Peyer's patch (tissue), 4 donors: ENCODE data around the gene SIK2.

Experiments used
- POLR2A ChIP-seq, 2 donors: fragments of 450-650 bp; IDR thresholded peaks; one replicate each; pipeline ENCODE4 v1.5.1; 2017; ENCODE audit warnings: antibody characterized with exemption in 2 of 2, mild to moderate bottlenecking in 2 of 2, moderate library complexity in 2 of 2
- TF ChIP-seq, protein P1 (sequence below), 6 experiments: fragments of 450-650 bp in 4 of 6; fragments of 200-600 bp in 2 of 6; sonication (generic) in 1 of 6; IDR thresholded peaks; one replicate each; pipeline ENCODE4 v1.5.1; 2017 to 2019; ENCODE audit warnings: antibody characterized with exemption in 6 of 6, mild to moderate bottlenecking in 3 of 6, moderate library complexity in 1 of 6

DNA sequence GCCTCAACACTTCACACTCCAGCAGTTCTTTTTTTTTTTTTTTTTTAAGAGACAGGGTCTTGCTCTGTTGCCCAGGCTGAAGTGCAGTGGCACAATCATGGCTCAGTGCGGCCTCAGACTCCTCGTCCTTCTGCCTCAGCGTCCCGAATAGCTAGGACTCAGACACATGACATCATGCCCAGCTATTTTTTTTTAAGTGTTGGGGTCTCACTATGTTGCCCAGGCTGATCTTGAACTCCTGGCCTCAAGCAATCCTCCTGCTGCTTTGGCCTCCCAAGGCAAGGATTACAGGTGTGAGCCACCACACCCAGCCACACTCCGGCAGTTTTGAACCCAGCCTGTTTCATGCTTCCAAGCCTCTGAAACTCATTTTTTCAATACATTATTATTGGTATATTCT is 160.3 kb downstream of the SIK2 start:
- TF ChIP-seq, protein P1, sequence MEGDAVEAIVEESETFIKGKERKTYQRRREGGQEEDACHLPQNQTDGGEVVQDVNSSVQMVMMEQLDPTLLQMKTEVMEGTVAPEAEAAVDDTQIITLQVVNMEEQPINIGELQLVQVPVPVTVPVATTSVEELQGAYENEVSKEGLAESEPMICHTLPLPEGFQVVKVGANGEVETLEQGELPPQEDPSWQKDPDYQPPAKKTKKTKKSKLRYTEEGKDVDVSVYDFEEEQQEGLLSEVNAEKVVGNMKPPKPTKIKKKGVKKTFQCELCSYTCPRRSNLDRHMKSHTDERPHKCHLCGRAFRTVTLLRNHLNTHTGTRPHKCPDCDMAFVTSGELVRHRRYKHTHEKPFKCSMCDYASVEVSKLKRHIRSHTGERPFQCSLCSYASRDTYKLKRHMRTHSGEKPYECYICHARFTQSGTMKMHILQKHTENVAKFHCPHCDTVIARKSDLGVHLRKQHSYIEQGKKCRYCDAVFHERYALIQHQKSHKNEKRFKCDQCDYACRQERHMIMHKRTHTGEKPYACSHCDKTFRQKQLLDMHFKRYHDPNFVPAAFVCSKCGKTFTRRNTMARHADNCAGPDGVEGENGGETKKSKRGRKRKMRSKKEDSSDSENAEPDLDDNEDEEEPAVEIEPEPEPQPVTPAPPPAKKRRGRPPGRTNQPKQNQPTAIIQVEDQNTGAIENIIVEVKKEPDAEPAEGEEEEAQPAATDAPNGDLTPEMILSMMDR (IDR thresholded peaks at IDR 0.05) = no peak
- TF ChIP-seq POLR2A (IDR thresholded peaks at IDR 0.05) = no peak
